ENCODE results near the gene MBNL2.

Gene MBNL2

GRCh38 chr13:97280478-97280877 lies 58.3 kb downstream of the MBNL2 start:
- no peak for TF ChIP-seq CTCF (conservative IDR thresholded peaks at IDR 0.05; ENCODE audit: control insufficient read depth, insufficient read depth, low read depth, low read length)
- DNase-seq (ENCODE audit: low read depth) = no peak
- H3K4me3 ChIP-seq (ENCODE audit: control insufficient read depth, low read depth, low read length) = no peak overlapping the region

- H3K4me3 ChIP-seq (ENCODE audit: control insufficient read depth, low read depth, low read length) = no peak overlapping the region
- no peak for DNase-seq (ENCODE audit: low read depth)
- TF ChIP-seq CTCF (conservative IDR thresholded peaks at IDR 0.05; ENCODE audit: control insufficient read depth, insufficient read depth, low read depth, low read length) = no peak
These were observed 58.9 kb downstream of the MBNL2 start for GRCh38 chr13:97281028-97281427.

GRCh38 chr13:97282705-97283104 lies 60.6 kb downstream of the MBNL2 start:
- TF ChIP-seq CTCF (conservative IDR thresholded peaks at IDR 0.05; ENCODE audit: control insufficient read depth, insufficient read depth, low read depth, low read length) = no peak
- no peak overlapping the region for H3K4me3 ChIP-seq (ENCODE audit: control insufficient read depth, low read depth, low read length)
- no peak for DNase-seq (ENCODE audit: low read depth)

GRCh38 chr13:97283888-97284287 lies 61.8 kb downstream of the MBNL2 start:
- TF ChIP-seq CTCF (conservative IDR thresholded peaks at IDR 0.05; ENCODE audit: control insufficient read depth, insufficient read depth, low read depth, low read length) = no peak

GRCh38 chr13:97284558-97284957 lies 62.4 kb downstream of the MBNL2 start:
- no peak overlapping the region for H3K4me3 ChIP-seq (ENCODE audit: control insufficient read depth, low read depth, low read length)
- no peak for TF ChIP-seq CTCF (conservative IDR thresholded peaks at IDR 0.05; ENCODE audit: control insufficient read depth, insufficient read depth, low read depth, low read length)
- peak; percentile 73 for DNase-seq (ENCODE audit: low read depth)

More at GRCh38 chr13:97283888-97284287, 61.8 kb downstream of the MBNL2 start:
- no peak for DNase-seq (ENCODE audit: low read depth)
- H3K4me3 ChIP-seq (ENCODE audit: control insufficient read depth, low read depth, low read length) = no peak overlapping the region

- H3K4me3 ChIP-seq (ENCODE audit: control insufficient read depth, low read depth, low read length) = no peak overlapping the region
- DNase-seq (ENCODE audit: low read depth) = peak; percentile 33
- no peak for TF ChIP-seq CTCF (conservative IDR thresholded peaks at IDR 0.05; ENCODE audit: control insufficient read depth, insufficient read depth, low read depth, low read length)
These were observed 63.3 kb downstream of the MBNL2 start for GRCh38 chr13:97285221-97285955.
